Fibroblast of lung (primary cell): ENCODE results near the gene ZNHIT6.

Experiments
- EZH2 ChIP-seq: IDR thresholded peaks from 2 replicates; pipeline ENCODE4 v1.5.1; 2012; ENCODE audit warnings: low read length, control low read depth, mild to moderate bottlenecking; ENCODE audit errors: missing control alignments
- TF ChIP-seq, protein P1 (sequence below), 2 donors: IDR thresholded peaks in 1 of 2; conservative IDR thresholded peaks in 1 of 2; 1 replicate in 1 of 2; 2 replicates in 1 of 2; pipeline ENCODE4 v1.5.1; 2011 to 2012; ENCODE audit warnings: low read length in 2 of 2, control low read depth in 1 of 2, inconsistent platforms in 1 of 2, low read depth in 1 of 2, mild to moderate bottlenecking in 1 of 2

- TF ChIP-seq, protein P1, sequence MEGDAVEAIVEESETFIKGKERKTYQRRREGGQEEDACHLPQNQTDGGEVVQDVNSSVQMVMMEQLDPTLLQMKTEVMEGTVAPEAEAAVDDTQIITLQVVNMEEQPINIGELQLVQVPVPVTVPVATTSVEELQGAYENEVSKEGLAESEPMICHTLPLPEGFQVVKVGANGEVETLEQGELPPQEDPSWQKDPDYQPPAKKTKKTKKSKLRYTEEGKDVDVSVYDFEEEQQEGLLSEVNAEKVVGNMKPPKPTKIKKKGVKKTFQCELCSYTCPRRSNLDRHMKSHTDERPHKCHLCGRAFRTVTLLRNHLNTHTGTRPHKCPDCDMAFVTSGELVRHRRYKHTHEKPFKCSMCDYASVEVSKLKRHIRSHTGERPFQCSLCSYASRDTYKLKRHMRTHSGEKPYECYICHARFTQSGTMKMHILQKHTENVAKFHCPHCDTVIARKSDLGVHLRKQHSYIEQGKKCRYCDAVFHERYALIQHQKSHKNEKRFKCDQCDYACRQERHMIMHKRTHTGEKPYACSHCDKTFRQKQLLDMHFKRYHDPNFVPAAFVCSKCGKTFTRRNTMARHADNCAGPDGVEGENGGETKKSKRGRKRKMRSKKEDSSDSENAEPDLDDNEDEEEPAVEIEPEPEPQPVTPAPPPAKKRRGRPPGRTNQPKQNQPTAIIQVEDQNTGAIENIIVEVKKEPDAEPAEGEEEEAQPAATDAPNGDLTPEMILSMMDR (conservative IDR thresholded peaks at IDR 0.05 in 1 of 2, IDR thresholded peaks at IDR 0.05 in 1 of 2; ENCODE audit: low read depth in 1 of 2, low read length in 2 of 2) = no peak
- no peak for TF ChIP-seq EZH2
Measured at GRCh38 chr1:85624361-85624760, 83.9 kb downstream of the ZNHIT6 start.
